GM12874 (cell line): ENCODE measurements around the gene ITIH4.

Experiments used
- CTCF ChIP-seq: IDR thresholded peaks from 2 replicates; pipeline ENCODE4 v1.5.1; 2011; ENCODE audit warnings: low read depth, mild to moderate bottlenecking, control low read depth, low read length, moderate library complexity; ENCODE audit not compliant: insufficient read depth

ITIH4 gene

GRCh38 chr3:52831500-52832301 is 1.2 kb upstream of the ITIH4 start:
- no peak for TF ChIP-seq CTCF

GRCh38 chr3:52829906-52830463 is 487 bp downstream of the ITIH4 start:
- TF ChIP-seq CTCF, result no peak

- no peak for TF ChIP-seq CTCF
Measured at GRCh38 chr3:52829482-52829881, 990 bp downstream of the ITIH4 start.

GRCh38 chr3:52827866-52828376 is 2.6 kb downstream of the ITIH4 start:
- no peak for TF ChIP-seq CTCF

- no peak for TF ChIP-seq CTCF
Measured at GRCh38 chr3:52827441-52827840, 3.0 kb downstream of the ITIH4 start.

- TF ChIP-seq CTCF, result no peak
Measured at GRCh38 chr3:52824037-52824436, 6.4 kb downstream of the ITIH4 start.

GRCh38 chr3:52822363-52822762 is 8.1 kb downstream of the ITIH4 start:
- TF ChIP-seq CTCF, result no peak
